PC-9 (cell line): ENCODE results near the gene LRP11.

ENCODE experiments used
- CTCF ChIP-seq: fragments of 200-600 bp; sonication (generic); conservative IDR thresholded peaks from 2 replicates; pipeline ENCODE4 v1.6.1; 2017; ENCODE audit warnings: mixed run types, antibody characterized with exemption, mild to moderate bottlenecking, moderate library complexity
- EZH2 ChIP-seq: fragments of 200-600 bp; sonication (generic); IDR thresholded peaks from 2 replicates; pipeline ENCODE4 v1.8.0; 2017; ENCODE audit warnings: antibody characterized with exemption, low read depth

- TF ChIP-seq CTCF (no peak), EZH2 (no peak)
These were observed 80.6 kb downstream of the LRP11 start for GRCh38 chr6:149783551-149783950.
